ENCODE data around the gene SPIRE2.
A peak's percentile ranks its signal among the peaks of the same experiment; 100 is the strongest.
"Not testable (repeated sequence)": the region's sequence is repeated elsewhere in the genome, so short reads cannot be mapped to it uniquely, and the experiment has no call there.

The SPIRE2 gene

DNA sequence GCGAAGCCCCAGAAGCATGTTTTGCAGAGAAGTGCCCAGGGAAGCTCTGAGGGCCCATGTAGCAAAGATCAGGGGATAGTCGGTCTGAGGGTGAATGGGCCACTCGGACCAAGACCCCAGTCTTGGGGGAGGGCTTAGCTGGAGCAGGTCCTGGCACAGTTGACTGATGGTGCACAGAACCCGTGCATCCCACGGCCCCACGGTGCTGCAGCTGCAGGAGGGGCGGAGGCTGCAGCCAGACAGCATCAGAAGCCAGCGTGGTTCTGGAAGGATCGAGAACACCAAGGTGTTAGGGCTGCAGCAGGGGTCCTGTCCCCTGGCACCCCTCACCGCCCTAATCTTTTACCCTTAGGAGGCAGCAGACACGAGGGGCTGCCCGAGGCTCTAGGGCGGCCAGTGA, 83.9 kb downstream of the SPIRE2 start:
- FAIRE-seq, result no peak
- no peak for DNase-seq (ENCODE audit: low spot score)

DNA sequence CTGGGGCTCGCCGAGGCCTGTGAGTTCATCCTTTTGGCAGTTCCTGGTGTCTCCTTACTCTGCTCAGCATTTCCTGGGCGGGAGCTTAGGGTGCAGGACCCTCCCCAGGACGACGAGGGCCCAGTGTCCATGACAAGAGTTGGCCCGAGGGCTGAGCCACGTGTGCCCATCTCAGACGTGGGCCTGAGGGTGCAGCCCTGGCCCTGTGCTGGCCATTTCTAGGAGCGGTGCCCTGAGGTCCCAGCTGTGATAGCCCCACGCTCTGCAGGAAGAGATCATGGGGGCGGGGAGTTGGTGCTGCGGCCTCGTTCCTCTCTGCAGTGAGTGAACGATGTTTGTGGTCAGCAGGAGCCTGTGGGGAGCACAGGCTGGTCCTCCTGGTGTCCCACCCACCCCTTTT, 84.4 kb downstream of the SPIRE2 start:
- FAIRE-seq, result no peak

DNA sequence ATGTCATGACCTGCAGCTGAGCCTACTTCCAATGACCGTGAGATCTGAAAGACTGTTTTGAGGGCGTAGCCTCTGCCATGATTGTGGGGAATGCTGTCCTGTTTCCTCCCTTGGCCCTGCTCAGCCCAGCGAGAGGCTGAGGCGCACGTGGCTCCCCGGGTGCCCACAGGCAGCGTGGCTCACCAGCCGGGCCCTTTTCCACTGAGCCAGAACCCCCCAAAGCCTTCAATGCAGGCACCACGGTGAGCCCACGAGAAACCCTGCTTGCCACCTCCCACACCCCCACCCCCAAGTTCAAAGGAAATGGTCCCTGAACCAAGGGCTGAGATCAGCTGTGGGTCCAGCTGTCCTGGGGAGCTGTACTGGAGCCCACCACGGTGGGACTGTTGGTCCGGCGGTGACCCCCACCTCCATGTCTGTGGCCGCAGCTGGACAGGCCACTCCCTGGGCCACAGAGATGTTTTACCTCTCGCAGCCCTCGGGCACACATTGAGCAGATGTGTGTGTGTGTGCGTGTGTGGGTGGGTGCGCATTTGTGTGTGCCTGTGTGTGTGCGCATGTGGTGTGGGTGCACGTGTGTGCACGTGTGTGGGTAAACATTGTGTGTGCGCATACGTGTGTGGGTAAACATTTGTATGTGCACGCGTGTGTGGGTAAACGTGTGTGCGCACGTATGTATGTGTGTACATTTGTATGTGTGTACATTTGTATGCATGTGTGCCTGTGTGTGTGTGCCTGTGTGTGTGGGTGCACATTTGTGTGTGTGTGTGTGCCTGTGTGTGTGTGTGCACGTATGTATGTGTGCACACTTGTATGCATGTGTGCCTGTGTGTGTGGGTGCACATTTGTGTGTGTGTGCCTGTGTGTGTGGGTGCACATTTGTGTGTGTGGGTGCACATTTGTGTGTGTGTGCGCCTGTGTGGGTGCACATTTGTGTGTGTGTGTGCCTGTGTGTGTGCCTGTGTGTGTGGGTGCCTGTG, 85.4 kb downstream of the SPIRE2 start:
- FAIRE-seq (no peak), DNase-seq (ENCODE audit: low spot score) (no peak)

More for the DNA sequence above, 84.4 kb downstream of the SPIRE2 start:
- DNase-seq (ENCODE audit: low spot score), result no peak

DNA sequence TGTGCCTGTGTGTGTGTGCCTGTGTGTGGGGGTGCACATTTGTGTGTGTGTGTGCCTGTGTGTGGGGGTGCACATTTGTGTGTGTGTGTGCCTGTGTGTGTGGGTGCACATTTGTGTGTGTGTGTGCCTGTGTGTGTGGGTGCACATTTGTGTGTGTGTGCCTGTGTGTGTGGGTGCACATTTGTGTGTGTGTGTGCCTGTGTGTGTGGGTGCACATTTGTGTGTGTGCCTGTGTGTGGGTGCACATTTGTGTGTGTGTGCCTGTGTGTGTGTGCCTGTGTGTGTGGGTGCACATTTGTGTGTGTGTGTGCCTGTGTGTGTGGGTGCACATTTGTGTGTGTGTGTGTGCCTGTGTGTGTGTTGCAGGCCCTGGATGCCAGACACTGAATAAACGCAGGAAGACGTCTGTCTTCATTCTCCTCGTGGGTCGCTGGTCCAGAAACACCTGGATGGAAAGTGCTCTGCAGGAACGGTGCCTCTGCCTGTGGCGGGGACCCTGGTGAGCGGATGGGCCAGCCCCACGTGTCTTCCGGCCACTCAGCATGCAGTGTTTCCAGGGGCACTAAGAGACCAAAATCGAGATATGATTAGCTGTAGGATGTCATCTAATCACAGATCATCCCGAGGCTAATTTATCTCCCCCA, 86.5 kb downstream of the SPIRE2 start:
- not testable (repeated sequence) for FAIRE-seq; DNase-seq (ENCODE audit: low spot score)

DNA sequence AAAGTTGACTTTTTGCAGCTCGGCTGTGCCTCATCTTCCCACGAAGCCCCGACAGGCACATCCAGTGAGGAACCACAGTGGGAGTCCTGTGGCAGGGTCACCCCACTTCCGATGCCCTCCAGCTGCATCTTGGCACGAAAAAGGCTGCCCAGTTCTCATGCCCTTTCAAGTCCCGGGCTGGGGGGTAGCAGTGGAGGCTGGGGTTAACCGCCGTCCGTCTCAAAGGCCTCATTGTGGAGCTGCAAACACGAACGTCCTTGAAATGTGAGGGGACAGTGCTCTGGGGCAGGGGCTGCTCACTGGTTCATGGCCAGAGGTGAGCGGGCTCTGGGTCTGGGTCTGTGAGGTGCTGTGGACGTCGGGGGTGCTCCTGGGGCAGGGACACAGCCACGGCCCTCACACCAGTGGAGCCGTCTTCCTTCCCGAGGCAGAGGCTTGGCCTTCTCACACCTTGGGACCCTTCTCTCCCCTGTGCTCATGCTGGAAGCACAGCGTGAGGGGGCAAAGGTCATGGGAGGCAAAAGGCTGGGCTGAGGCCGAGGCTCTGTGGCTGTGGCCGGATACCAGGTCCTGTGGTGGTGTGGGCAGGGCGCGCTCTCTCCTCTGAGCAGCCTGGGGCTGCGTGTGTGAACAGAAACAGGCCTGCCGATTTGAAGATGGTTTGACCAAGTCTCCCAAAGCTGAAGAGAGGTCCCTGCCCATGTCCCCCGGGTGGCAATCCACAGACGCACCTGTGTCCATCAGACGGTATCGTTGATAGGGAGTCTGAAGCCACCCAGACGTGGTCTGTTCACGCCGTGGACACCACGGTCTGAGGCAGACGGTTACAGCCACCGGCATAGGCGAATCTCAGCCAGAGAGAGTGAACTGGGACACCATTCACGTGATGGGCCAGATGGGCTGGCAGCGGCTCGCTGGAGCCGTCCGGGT, 87.3 kb downstream of the SPIRE2 start:
- FAIRE-seq (no peak), DNase-seq (ENCODE audit: low spot score) (no peak)

DNA sequence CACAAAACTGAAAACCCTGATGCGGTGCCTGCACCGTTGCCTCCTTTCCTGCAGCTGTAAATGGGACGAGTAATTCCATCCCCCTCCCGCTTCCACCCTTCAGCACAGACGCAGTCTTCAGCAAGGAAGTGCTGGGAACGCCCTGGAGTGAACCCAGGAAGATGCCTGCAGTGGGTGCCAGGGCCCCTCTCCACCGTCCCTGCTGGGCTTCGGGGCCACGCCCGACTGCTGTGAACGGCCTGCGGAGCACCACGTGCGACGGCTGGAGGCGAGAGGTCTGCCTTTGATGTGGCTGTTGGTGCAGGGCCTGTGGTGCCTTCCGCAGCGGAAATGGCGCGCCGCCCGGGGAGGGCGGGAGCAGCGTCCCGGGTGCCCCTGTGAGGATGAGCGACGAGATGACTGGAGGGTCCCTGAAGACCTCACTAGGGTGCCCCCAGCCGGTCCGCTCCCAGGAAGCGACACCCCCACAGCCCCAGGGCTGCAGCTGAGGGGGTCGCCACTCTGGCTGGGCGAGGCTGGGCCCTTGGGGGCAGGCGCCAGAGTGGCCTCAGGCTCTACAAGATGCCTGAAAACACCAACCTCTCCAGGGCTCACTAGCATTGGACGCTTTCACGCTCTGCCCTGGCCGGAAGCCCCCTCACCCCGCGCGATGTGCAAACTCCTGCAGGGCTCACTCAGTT, 89.6 kb downstream of the SPIRE2 start:
- FAIRE-seq, result peak; percentile 85
- DNase-seq (ENCODE audit: low spot score), result peak; percentile 92

DNA sequence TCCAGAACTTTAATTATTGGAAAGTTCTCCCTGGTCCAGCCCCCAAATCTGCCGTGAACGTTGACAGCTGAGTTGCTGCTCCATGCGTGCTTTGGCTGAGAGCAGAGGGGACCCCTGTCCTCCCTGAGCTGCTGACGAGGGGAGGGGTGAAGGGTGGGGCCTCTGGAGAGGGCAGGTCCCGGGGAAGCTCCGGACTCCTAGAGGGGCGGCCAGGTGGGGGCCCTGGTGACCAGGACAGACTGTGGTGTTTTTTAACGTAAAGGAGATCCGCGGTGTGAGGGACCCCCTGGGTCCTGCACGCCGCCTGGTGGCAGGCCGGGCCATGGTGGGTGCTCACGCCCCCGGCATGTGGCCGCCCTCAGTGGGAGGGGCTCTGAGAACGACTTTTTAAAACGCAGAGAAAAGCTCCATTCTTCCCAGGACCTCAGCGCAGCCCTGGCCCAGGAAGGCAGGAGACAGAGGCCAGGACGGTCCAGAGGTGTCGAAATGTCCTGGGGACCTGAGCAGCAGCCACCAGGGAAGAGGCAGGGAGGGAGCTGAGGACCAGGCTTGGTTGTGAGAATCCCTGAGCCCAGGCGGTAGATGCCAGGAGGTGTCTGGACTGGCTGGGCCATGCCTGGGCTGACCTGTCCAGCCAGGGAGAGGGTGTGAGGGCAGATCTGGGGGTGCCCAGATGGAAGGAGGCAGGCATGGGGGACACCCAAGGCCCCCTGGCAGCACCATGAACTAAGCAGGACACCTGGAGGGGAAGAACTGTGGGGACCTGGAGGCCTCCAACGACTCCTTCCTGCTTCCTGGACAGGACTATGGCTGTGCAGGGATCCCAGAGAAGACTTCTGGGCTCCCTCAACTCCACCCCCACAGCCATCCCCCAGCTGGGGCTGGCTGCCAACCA, 90.4 kb downstream of the SPIRE2 start, which contains the start of gene MC1R:
Gene MC1R, plus strand, starts transcription at position 410 of the 895 bp plus-strand sequence. Its CDS starts 397 bp downstream, at position 807.
- no peak for DNase-seq (ENCODE audit: low spot score)
- no peak for FAIRE-seq

DNA sequence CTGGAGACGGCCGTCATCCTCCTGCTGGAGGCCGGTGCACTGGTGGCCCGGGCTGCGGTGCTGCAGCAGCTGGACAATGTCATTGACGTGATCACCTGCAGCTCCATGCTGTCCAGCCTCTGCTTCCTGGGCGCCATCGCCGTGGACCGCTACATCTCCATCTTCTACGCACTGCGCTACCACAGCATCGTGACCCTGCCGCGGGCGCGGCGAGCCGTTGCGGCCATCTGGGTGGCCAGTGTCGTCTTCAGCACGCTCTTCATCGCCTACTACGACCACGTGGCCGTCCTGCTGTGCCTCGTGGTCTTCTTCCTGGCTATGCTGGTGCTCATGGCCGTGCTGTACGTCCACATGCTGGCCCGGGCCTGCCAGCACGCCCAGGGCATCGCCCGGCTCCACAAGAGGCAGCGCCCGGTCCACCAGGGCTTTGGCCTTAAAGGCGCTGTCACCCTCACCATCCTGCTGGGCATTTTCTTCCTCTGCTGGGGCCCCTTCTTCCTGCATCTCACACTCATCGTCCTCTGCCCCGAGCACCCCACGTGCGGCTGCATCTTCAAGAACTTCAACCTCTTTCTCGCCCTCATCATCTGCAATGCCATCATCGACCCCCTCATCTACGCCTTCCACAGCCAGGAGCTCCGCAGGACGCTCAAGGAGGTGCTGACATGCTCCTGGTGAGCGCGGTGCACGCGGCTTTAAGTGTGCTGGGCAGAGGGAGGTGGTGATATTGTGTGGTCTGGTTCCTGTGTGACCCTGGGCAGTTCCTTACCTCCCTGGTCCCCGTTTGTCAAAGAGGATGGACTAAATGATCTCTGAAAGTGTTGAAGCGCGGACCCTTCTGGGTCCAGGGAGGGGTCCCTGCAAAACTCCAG, 91.5 kb downstream of the SPIRE2 start:
- no peak for FAIRE-seq

DNA sequence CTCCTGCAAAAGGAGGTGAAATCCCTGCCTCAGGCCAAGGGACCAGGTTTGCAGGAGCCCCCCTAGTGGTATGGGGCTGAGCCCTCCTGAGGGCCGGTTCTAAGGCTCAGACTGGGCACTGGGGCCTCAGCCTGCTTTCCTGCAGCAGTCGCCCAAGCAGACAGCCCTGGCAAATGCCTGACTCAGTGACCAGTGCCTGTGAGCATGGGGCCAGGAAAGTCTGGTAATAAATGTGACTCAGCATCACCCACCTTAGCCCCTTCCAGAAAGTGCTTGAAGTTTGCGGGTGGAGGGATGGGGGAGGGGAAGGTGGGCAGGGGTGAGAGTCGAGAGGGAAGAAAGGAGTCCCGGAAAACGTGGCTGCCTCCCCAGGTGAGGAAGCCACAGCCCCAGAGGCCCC, 92.4 kb downstream of the SPIRE2 start:
- peak; percentile 43 for DNase-seq (ENCODE audit: low spot score)
- FAIRE-seq, result no peak

More for the DNA sequence above, 91.5 kb downstream of the SPIRE2 start:
- no peak for DNase-seq (ENCODE audit: low spot score)

All from RCC 7860 (cell line).